ENCODE measurements around the gene MFAP3. TPM values are rescaled to one million over a fixed set of nuclear protein-coding genes. Genes with fewer than 3 reads are reported as not detected.

The MFAP3 gene
- total and polyA plus RNA-seq, 10 of the 15 experiments (the other 5 are each of a cell fraction or from before 2014, with no cell fraction given): 2.5 to 22.9 (median 13.4) TPM

GRCh38 chr5:154055201-154055600 is 16.4 kb downstream of the MFAP3 start (continued):
- TF ChIP-seq CREM (IDR thresholded peaks at IDR 0.05; ENCODE audit: low read depth): no peak

GRCh38 chr5:154058055-154059038 is 19.6 kb downstream of the MFAP3 start:
- in situ Hi-C loops (cut with MboI) (no loop called here), intact Hi-C loops (cut with micrococcal nuclease; ENCODE audit: unreplicated experiment) (no loop called here)
- ChIA-PET POLR2A (interaction anchor here (0.6 to 0.9 kb wide), 2 partner anchors 10 to 11 kb away, joined by 3 read pairs; no protein-coding TSS in a partner anchor), RAD21 (ENCODE audit: unreplicated experiment) (interaction anchor here (0.5 to 3.5 kb wide), 4 partner anchors 9 to 554 kb away, joined by 3 to 20 read pairs (median 7); no protein-coding TSS in a partner anchor), SMC1A (ENCODE audit: uncharacterized antibody, unreplicated experiment) (interaction anchor here (0.9 to 2.7 kb wide), 17 partner anchors 9 to 707 kb away, joined by 3 to 17 read pairs (median 4); partner anchors contain the start of genes FAM114A2 and MFAP3), CTCF (interaction anchor here (0.6 to 3.6 kb wide), 11 partner anchors 14 to 346 kb away, joined by 3 to 25 read pairs (median 6); no protein-coding TSS in a partner anchor)
- peak; percentile 97 for FAIRE-seq
- Histone ChIP-seq H2AFZ (ENCODE audit: control insufficient read depth, low read depth, low read length) (no peak overlapping the region; the same call in 1 of the 2 replicates), H3K9ac (ENCODE audit: control insufficient read depth, insufficient read depth, low read length) (no peak overlapping the region; the same call in 1 of the 2 replicates), H3K4me2 (ENCODE audit: control insufficient read depth, insufficient read depth) (peak overlapping the region; percentile 76), H3K27me3 (replicated peaks in 1 of 2; ENCODE audit: control insufficient read depth in 2 of 2, insufficient read depth in 2 of 2, low read length in 1 of 2) (no peaks in the 10 kb centered on the region), H3K79me2 (ENCODE audit: control insufficient read depth, insufficient read depth, low read length) (no peaks in the 10 kb centered on the region), H3K4me3 (no peak overlapping the region), H3K27ac (ENCODE audit: control insufficient read depth, insufficient read depth) (peak overlapping the region; percentile 52), H3K36me3 (ENCODE audit: control insufficient read depth in 2 of 2, insufficient read depth in 2 of 2, low read length in 1 of 2) (peaks cover 0 to 2% of the 10 kb centered on the region in 2 experiments; a peak in 1 of 4 replicates), H4K20me1 (ENCODE audit: control insufficient read depth, insufficient read depth) (no peaks in the 10 kb centered on the region), H3K9me3 (replicated peaks; ENCODE audit: control insufficient read depth, insufficient read depth, low read length) (no peaks in the 10 kb centered on the region), H3K4me1 (ENCODE audit: control insufficient read depth, insufficient read depth, low read length) (peaks cover 23% of the 10 kb centered on the region)
- peak; percentile 88 for ATAC-seq
- no TSS peak for BruUV-seq (replicated peaks)
- WGBS (ENCODE audit: insufficient coverage, insufficient replicate concordance, low lambda C conversion rate, missing lambda C conversion rate): 23% methylated on average over 10 of the region's 10 CpGs
- peak; percentile 63 for DNase-seq (ENCODE audit: low read depth, low spot score)
- TF ChIP-seq NR2C1 (IDR thresholded peaks at IDR 0.05) (no peak), YBX1 (IDR thresholded peaks at IDR 0.05) (no peak), HSF1 (IDR thresholded peaks at IDR 0.05; ENCODE audit: low read depth, low read length) (no peak), MXI1 (IDR thresholded peaks at IDR 0.05; ENCODE audit: low read depth, low read length) (no peak), NBN (IDR thresholded peaks at IDR 0.05) (no peak), FOXM1 (IDR thresholded peaks at IDR 0.05; ENCODE audit: low read depth, low read length) (no peak), SKIL (IDR thresholded peaks at IDR 0.05; ENCODE audit: low read depth, poor library complexity, severe bottlenecking) (no peak), ATF7 (IDR thresholded peaks at IDR 0.05; ENCODE audit: low read depth) (no peak), ZZZ3 (IDR thresholded peaks at IDR 0.05; ENCODE audit: control insufficient read depth, insufficient read length, low read depth) (no peak), PKNOX1 (IDR thresholded peaks at IDR 0.05) (no peak), ASH2L (IDR thresholded peaks at IDR 0.05; ENCODE audit: borderline replicate concordance, low read depth) (no peak), JUND (IDR thresholded peaks at IDR 0.05; ENCODE audit: low read depth, low read length) (no peak), MYC (IDR thresholded peaks at IDR 0.05; ENCODE audit: insufficient read depth, insufficient read length, insufficient replicate concordance, low read length, severe bottlenecking) (no peak), KLF5 (IDR thresholded peaks at IDR 0.05; ENCODE audit: partially characterized antibody) (no peak), SREBF2 (IDR thresholded peaks at IDR 0.05; ENCODE audit: low read length) (no peak), HDAC2 (IDR thresholded peaks at IDR 0.05) (no peak), CBFB (IDR thresholded peaks at IDR 0.05; ENCODE audit: low read depth) (no peak)

Measured in GM12878 (cell line).